IMR-90 (cell line): ENCODE data around the gene VWCE. TPM values are rescaled to one million over a fixed set of nuclear protein-coding genes. Genes with fewer than 3 reads are reported as not detected.

Source experiments
- ATAC-seq: fragments of 200-7000 bp; cut with Tn5 transposase; 2 replicates; pipeline ENCODE4 v1.9.1; 2020; ENCODE audit warnings: low read depth, mild to moderate bottlenecking, moderate library complexity
- BruUV-seq: library from RNA; stranded (reverse); fragments of 400-500 nt; replicated peaks from 2 replicates; lab custom pipeline; 2021; lab: Mats Ljungman, UMichigan
- CTCF ChIA-PET: fragments of 300-600 bp; formaldehyde crosslinking; extraction: SDS; loops from one replicate; lab custom pipeline; 2021; ENCODE audit warnings: antibody characterized with exemption; lab: Yijun Ruan, JAX
- POLR2A ChIA-PET: fragments of 300-600 bp; sonication (Branson Sonifier 250); formaldehyde crosslinking; loops from one replicate; lab custom pipeline; 2022; ENCODE audit warnings: antibody characterized with exemption; ENCODE audit not compliant: unreplicated experiment; lab: Charles Lee
- DNase-seq: peaks from one replicate; pipeline ENCODE4 v3.0.0; 2013
- H2AFZ ChIP-seq: replicated peaks from 2 replicates; pipeline ENCODE3; 2013; ENCODE audit warnings: low read length, mild to moderate bottlenecking; ENCODE audit not compliant: poor library complexity
- H2AK5ac ChIP-seq: 2 replicates; pipeline ENCODE4 v1.6.1; 2013; ENCODE audit warnings: low read depth, low read length, inconsistent platforms
- H2AK9ac ChIP-seq: replicated peaks from 2 replicates; pipeline ENCODE3; 2013; ENCODE audit warnings: mild to moderate bottlenecking, low read depth, low read length, moderate library complexity; ENCODE audit not compliant: poor library complexity
- H2BK120ac ChIP-seq: 2 replicates; pipeline ENCODE4 v1.6.1; 2013; ENCODE audit warnings: low read depth, low read length, inconsistent platforms
- H2BK15ac ChIP-seq: 3 replicates; pipeline ENCODE4 v1.6.1; 2013; ENCODE audit warnings: low read depth, low read length, inconsistent platforms
- H2BK20ac ChIP-seq: 2 replicates; pipeline ENCODE4 v1.6.1; 2013; ENCODE audit warnings: low read depth, mild to moderate bottlenecking, inconsistent platforms, low read length, moderate library complexity
- H2BK5ac ChIP-seq: 2 replicates; pipeline ENCODE4 v1.6.1; 2013; ENCODE audit warnings: mild to moderate bottlenecking, low read depth, low read length, inconsistent platforms; ENCODE audit not compliant: poor library complexity, severe bottlenecking
- H3K14ac ChIP-seq: replicated peaks from 2 replicates; pipeline ENCODE4 v1.6.1; 2013; ENCODE audit warnings: low read depth, low read length, inconsistent platforms
- H3K18ac ChIP-seq: 2 replicates; pipeline ENCODE4 v1.6.1; 2013; ENCODE audit warnings: low read depth, low read length, control low read depth
- H3K23ac ChIP-seq: 2 replicates; pipeline ENCODE4 v1.6.1; 2013; ENCODE audit warnings: low read depth, low read length, inconsistent platforms
- H3K27ac ChIP-seq: 2 replicates; pipeline ENCODE4 v1.5.1; 2013; ENCODE audit warnings: mild to moderate bottlenecking, control low read depth, low read length; ENCODE audit not compliant: insufficient read depth
- H3K27me3 ChIP-seq: 2 replicates; pipeline ENCODE4 v1.6.1; 2013; ENCODE audit warnings: low read length; ENCODE audit not compliant: control insufficient read depth, insufficient read depth
- H3K36me3 ChIP-seq: 2 replicates; pipeline ENCODE4 v1.6.1; 2013; ENCODE audit warnings: low read length, mixed read lengths; ENCODE audit not compliant: control insufficient read depth, insufficient read depth
- H3K4ac ChIP-seq: 2 replicates; pipeline ENCODE4 v1.6.1; 2013; ENCODE audit warnings: low read depth, low read length, inconsistent platforms
- H3K4me1 ChIP-seq: 2 replicates; pipeline ENCODE4 v1.6.1; 2013; ENCODE audit warnings: low read length, mixed read lengths; ENCODE audit not compliant: control insufficient read depth, insufficient read depth
- H3K4me2 ChIP-seq: 2 replicates; pipeline ENCODE4 v1.6.1; 2013; ENCODE audit warnings: low read depth, mild to moderate bottlenecking, control low read depth, low read length, moderate library complexity
- H3K4me3 ChIP-seq: 2 replicates; pipeline ENCODE4 v1.5.1; 2013; ENCODE audit warnings: low read depth, mild to moderate bottlenecking, control low read depth, low read length, moderate library complexity; ENCODE audit not compliant: insufficient read depth
- H3K56ac ChIP-seq: 2 replicates; pipeline ENCODE4 v1.6.1; 2013; ENCODE audit warnings: low read length, inconsistent platforms; ENCODE audit not compliant: insufficient read depth; ENCODE audit errors: extremely low read depth
- H3K79me1 ChIP-seq, 2 experiments: 2 replicates each; pipeline ENCODE4 v1.6.1; 2013; ENCODE audit warnings: low read length in 2 of 2, inconsistent platforms in 1 of 2, low read depth in 1 of 2
- H3K9ac ChIP-seq: 2 replicates; pipeline ENCODE4 v1.6.1; 2013; ENCODE audit warnings: low read depth, low read length, control low read depth
- H3K9me1 ChIP-seq: 2 replicates; pipeline ENCODE4 v1.6.1; 2013; ENCODE audit warnings: low read length, inconsistent platforms; ENCODE audit not compliant: insufficient read depth
- H3K9me3 ChIP-seq: 2 replicates; pipeline ENCODE4 v1.6.1; 2013; ENCODE audit warnings: low read length; ENCODE audit not compliant: control insufficient read depth, insufficient read depth
- H4K20me1 ChIP-seq: 2 replicates; pipeline ENCODE4 v1.6.1; 2013; ENCODE audit warnings: low read length, inconsistent platforms; ENCODE audit not compliant: insufficient read depth
- H4K5ac ChIP-seq: 2 replicates; pipeline ENCODE4 v1.6.1; 2013; ENCODE audit warnings: mild to moderate bottlenecking, low read depth, low read length, control low read depth
- H4K8ac ChIP-seq, 2 experiments: 2 replicates each; pipeline ENCODE4 v1.6.1; 2013; ENCODE audit warnings: low read depth in 2 of 2, low read length in 2 of 2, control low read depth in 1 of 2, inconsistent platforms in 1 of 2
- H4K91ac ChIP-seq: 2 replicates; pipeline ENCODE4 v1.6.1; 2013; ENCODE audit warnings: low read depth, low read length, inconsistent platforms; ENCODE audit not compliant: insufficient read depth
- BHLHE40 ChIP-seq: fragments of 150-350 bp; IDR thresholded peaks from 2 replicates; pipeline ENCODE4 v1.6.1; 2016; ENCODE audit warnings: mild to moderate bottlenecking, low read depth, low read length
- CHD1 ChIP-seq: IDR thresholded peaks from 2 replicates; pipeline ENCODE4 v1.6.1; 2012; ENCODE audit warnings: low read depth, low read length, improper control_type of control experiment
- FOS ChIP-seq: fragments of 150-350 bp; IDR thresholded peaks from 2 replicates; pipeline ENCODE4 v1.6.1; 2016; ENCODE audit warnings: low read depth, low read length
- MAFK ChIP-seq: IDR thresholded peaks from 2 replicates; pipeline ENCODE4 v1.6.1; 2012; ENCODE audit warnings: low read depth, low read length, improper control_type of control experiment
- MXI1 ChIP-seq: IDR thresholded peaks from 2 replicates; pipeline ENCODE4 v1.6.1; 2012; ENCODE audit warnings: low read depth, mild to moderate bottlenecking, low read length, moderate library complexity, borderline replicate concordance
- NFE2L2 ChIP-seq: fragments of 150-350 bp; IDR thresholded peaks from 2 replicates; pipeline ENCODE4 v1.6.1; 2016; ENCODE audit warnings: low read depth, mild to moderate bottlenecking, low read length
- POLR2A ChIP-seq: IDR thresholded peaks from 2 replicates; pipeline ENCODE4 v1.6.1; 2012; ENCODE audit warnings: mild to moderate bottlenecking, low read depth, low read length
- RAD21 ChIP-seq: IDR thresholded peaks from 2 replicates; pipeline ENCODE4 v1.6.1; 2012; ENCODE audit warnings: low read length, improper control_type of control experiment
- WGBS, 2 experiments: methylation state at CpG; one replicate each; pipeline versions ENCODE4 v1.1.5 to v1.1.7; 2013; ENCODE audit warnings: missing lambda C conversion rate in 2 of 2; ENCODE audit not compliant: insufficient read length in 1 of 2; ENCODE audit errors: extremely low coverage in 2 of 2; 5-methylcytosine and 5-hydroxymethylcytosine counted together
- dilution Hi-C: fragments of 300-500 bp; cut with HindIII; formaldehyde crosslinking; loops from one replicate; pipeline ENCODE4 v1.14.3; 2018; ENCODE audit warnings: low sequenced_read_pairs; ENCODE audit not compliant: unreplicated experiment
- in situ Hi-C: fragments of 300-500 bp; cut with MboI; formaldehyde crosslinking; loops from 3 replicates; pipeline ENCODE4 v1.14.3; 2019; ENCODE audit warnings: low sequenced_read_pairs, inconsistent platforms, mixed read lengths
- intact Hi-C: fragments of 100-400 bp; cut with micrococcal nuclease; formaldehyde crosslinking; loops from 2 replicates; pipeline ENCODE4 v1.10.0; 2022
- polyA plus RNA-seq, 3 experiments: library from polyadenylated mRNA; depleted of rRNA; stranded (reverse); fragments of >200 nt; gene quantifications; 2 replicates each; pipeline ENCODE4 v1.2.3, GENCODE V29; 2012; ENCODE audit warnings: low replicate concordance in 1 of 3
- total RNA-seq: library from RNA; depleted of rRNA; stranded (reverse); fragments of >200 nt; gene quantifications from 2 replicates; pipeline ENCODE4 v1.2.3, GENCODE V29; 2012

Gene VWCE
- total and polyA plus RNA-seq, 2 of the 4 experiments (the other 2 are of a cell fraction): under 0.01 to 1.1 TPM

- Histone ChIP-seq H2BK20ac (no peak overlapping the region), H4K5ac (no peak overlapping the region), H3K9me3 (no peaks in the 10 kb centered on the region), H2BK5ac (no peak overlapping the region), H3K56ac (no peak overlapping the region), H2BK15ac (no peak overlapping the region), H4K8ac (no peak overlapping the region), H3K18ac (no peak overlapping the region), H3K14ac (no peak overlapping the region), H2AFZ (peak overlapping the region; percentile 82), H3K4me1 (no peaks in the 10 kb centered on the region), H3K27ac (no peak overlapping the region), H3K9me1 (0 out of 2 replicates have a peak, but pooled peaks cover 4% of the 10 kb centered on the region), H3K27me3 (no peaks in the 10 kb centered on the region), H3K79me1 (no peaks in the 10 kb centered on the region), H4K91ac (no peak overlapping the region), H2AK9ac (no peak overlapping the region), H3K23ac (no peak overlapping the region), H3K4me3 (no peak overlapping the region), H3K4me2 (no peak overlapping the region; the same call in 1 of the 2 replicates), H2BK120ac (no peak overlapping the region), H3K9ac (no peak overlapping the region), H4K20me1 (no peaks in the 10 kb centered on the region), H3K4ac (no peak overlapping the region), H2AK5ac (no peak overlapping the region), H3K36me3 (no peaks in the 10 kb centered on the region; the same call in 1 of the 2 replicates)
- no peak for TF ChIP-seq NFE2L2
- TF ChIP-seq FOS: no peak
- TF ChIP-seq CHD1: no peak
- no peak for TF ChIP-seq MXI1
- no peak for TF ChIP-seq RAD21
- no peak for TF ChIP-seq BHLHE40
- no peak for TF ChIP-seq POLR2A
- no peak for TF ChIP-seq MAFK
- WGBS, 2 experiments: 31% methylated on average over 23 of the region's 35 CpGs; no CpG with 5 or more reads in 1 of the 2 experiments
- ATAC-seq (peak; percentile 100), DNase-seq (no peak)
- dilution Hi-C loops (no loop called here), intact Hi-C loops (no loop called here), in situ Hi-C loops (no loop called here)
- no TSS peak for BruUV-seq
- CTCF ChIA-PET: no interaction called here
- POLR2A ChIA-PET: interaction anchor here (0.6 kb wide), 1 partner anchor 606 kb away, joined by 10 read pairs; no protein-coding TSS in a partner anchor
Observed at GRCh38 chr11:61281581-61282250, 13.4 kb downstream of the VWCE start.
